Measurements from ENCODE around the gene CALU. TPM values are rescaled to one million over a fixed set of nuclear protein-coding genes. Genes with fewer than 3 reads are reported as not detected.

CALU gene
- total RNA-seq (2014; rRNA removed; shearing (Covaris generic)), result 513 and 575 TPM in 2 replicates

DNA sequence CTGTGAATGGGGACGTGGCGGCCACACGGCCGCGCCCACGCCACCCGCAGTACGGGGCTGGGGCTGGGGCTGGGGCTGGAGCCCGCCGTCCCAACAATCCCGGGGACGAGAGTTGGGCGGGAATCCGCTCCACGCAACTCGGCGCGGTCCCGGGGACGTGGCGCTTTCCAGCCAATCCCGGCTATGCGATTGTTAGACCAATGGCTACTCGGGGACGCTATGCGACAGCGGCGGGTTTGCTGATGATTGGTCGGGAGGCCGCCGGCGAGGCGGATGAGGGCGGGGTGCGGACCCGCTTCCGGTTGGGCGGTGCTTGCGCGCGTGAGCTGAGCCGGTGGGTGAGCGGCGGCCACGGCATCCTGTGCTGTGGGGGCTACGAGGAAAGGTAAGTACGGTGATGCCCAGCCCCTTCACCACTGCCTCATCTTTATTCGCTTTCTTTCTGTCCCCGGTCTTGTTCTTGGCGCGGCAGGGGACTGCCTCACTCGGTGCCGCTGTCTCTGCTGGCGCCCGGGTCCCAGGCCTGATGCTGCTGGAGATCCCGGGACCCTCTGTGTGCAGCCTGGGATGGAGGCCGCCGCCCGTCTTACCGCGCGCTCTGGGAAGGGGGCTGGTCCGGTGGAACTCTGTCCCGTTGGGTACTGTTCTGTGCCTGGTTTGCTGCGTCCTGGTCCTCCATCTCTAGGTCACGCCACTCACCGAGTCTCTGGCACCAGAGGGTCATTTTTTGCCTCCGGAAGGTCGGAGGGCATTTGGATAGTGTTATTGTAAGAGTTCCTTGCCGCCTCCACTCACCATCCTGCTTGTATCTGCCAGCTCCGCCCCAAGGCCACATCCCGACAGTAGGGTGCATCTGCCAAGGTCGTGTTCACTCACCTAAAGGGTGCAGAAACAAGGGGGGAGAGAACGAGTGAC lies at the start of gene CALU:
CALU (plus strand) TSS at position 312 of the 915 bp plus-strand sequence. CDS start 9,225 bp downstream, outside the sequence.
- peak; percentile 97 for DNase-seq (ENCODE audit: low read depth)

DNA sequence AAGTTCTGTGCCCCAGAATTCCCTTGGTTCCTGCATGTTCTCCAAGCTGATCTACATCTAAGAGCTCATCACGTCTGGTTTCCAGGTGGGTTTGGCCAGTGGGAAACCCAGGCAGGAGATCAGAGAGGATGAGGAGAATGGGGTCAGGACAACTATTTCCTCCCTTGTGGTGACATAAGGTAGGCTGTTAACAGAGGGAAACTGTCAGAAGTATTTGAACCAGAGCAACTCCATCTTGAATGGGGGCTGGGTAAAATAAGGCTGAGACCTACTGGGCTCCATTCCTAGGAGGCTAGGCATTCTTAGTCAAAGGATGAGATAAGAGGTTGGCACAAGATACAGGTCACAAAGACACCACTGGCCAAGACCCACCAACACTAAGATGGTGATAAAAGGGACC lies 47.9 kb upstream of the CALU start:
- no peak for DNase-seq (ENCODE audit: low read depth)

DNA sequence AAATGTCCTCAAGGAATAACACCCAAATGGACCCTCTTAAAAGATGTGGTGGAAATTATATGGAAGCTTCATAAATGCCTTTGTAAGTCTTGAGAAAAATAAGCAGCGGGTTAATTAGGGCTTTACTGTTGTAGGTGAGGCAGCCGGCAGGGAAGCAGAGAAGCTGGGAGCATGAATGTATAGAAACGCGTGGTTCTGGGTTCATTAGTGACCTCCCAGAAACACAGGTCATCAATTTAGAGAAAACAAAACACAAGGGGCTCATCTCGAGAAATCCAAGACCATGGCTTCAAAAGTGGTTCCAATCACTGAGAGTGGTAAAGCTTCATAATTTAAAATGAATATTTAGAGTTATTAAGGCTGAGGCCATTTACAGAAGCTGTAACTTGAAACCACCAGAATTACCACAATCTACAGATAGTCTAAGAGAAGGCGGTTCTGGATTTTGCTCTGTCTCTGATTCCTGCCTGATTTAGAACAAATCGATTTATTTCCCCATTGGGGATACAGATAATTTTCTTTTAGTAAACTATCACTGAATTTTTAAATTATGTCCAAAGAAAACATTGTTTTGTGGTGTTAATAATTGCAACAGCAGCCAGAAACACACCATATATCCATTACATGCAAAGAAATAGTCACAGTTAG lies 46.4 kb upstream of the CALU start:
- DNase-seq (ENCODE audit: low read depth), result no peak

DNA sequence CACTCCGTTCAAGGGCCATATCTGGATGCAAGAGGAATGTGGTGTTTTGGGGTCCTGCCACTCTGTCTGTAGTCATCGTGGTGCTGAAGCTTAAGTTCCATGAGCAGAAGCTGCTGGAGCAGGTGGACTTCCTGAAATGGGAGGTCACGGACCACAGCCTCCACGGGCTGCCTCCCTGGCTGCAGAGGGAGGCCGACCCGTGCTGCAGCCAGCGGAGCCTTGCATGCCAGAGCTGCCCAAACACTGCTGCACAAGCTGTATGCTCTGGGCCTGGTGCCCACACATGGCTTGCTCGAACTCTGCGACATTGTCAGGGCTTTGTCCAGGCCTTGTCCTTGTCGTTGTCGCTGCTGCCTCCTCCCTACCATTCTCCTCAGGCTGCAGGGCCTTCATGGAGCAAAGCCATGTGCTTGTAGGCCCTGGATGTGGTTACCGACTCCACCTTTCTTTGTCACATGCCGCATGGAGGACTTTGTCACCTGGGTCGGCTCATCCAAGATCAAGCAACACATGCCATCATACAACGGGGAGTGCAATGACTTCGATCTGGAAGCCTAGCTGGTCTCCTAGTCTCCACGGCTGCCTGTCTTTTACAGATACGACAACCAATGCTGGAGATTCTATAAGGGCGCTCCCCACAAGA lies 45.7 kb upstream of the CALU start:
- no peak for DNase-seq (ENCODE audit: low read depth)

DNA sequence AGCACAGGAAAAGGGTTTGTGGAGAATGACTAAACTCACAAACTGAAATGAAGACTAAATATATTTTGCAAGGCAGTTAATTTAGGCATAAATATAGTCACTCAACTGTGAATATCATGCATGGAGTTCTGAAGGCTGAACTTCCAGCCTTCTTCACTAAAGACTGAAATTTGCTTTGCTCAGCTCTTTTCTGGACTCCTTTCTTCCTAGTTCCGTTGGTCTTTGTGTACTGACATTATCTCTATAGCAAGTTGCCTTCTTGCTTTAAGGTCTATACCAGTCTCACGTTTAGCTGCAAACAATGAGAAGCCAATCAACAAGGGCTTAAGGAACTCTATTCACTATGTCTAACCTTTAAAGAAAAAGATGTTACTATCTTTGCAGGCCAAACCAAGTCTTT lies 44.4 kb upstream of the CALU start:
- no peak for DNase-seq (ENCODE audit: low read depth)

DNA sequence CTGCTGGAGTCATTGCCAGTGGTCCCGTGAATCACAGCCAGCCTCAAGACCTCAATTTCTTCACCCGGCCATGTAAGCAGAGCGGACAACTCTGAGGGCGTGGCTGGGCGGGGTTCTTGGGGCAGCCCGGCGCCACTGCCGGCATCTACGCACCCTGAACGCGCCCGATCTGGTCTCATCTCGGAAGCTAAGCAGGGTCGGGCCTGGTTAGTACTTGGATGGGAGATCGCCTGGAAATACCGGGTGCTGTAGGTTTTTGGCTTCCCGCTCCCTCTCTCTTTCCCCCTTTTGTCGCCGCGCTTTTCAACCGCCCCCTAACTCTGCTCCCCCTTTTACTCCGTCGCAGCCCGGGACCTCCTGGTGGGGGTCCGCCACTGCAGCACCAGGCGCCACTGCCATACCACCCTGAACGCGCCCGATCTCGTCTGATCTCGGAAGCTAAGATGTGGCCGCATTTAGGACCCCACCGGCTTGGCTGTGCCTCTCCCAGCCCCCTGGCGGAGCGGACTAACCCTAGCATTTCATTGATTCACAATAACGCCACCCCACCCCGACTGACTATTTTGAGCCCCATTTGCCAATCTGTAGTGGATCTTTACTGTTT lies 41.8 kb upstream of the CALU start:
- peak; percentile 78 for DNase-seq (ENCODE audit: low read depth)

DNA sequence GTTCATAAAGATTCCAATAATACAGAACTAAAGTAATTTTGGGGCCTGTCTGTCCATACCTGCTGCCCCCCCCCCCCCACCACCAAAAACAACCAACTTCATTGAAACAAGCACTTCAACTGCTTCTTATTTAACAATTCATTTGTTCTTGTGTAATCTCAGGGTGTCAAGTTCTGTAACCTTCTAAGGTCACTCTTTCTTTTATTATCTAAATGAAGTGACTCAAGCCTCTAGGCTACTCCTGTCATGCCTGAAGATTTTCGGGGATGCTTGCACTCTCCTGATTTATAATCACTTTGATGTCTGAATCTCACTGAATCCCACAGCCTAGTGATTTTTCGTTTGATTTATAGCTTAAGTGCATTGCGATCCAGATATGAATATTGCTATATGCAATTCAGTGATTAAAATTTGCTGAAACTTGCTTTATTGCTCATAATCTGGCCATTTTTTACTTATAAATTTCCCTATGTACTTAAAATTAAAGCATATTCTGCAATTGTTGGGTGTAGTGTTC lies 39.9 kb upstream of the CALU start:
- DNase-seq (ENCODE audit: low read depth), result no peak

DNA sequence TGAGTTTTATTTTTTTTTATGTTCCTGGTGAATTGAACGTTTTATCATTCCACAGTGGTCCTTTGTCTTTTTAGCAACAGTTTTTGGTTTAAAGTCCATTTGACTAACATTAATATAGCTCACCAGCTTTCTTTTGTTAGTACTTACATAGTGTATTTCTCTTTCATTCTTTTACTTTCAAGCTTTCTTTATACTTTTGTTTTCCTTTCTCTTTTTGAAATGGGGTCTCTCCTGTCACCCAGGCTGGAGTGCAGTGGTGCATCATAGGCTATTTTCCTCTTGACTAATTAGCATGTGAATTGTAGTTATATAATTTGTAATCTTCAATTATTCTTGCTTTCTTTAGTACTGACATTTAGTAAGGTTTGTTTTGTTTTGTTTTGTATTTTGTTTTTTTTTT lies 39.3 kb upstream of the CALU start:
- no peak for DNase-seq (ENCODE audit: low read depth)

DNA sequence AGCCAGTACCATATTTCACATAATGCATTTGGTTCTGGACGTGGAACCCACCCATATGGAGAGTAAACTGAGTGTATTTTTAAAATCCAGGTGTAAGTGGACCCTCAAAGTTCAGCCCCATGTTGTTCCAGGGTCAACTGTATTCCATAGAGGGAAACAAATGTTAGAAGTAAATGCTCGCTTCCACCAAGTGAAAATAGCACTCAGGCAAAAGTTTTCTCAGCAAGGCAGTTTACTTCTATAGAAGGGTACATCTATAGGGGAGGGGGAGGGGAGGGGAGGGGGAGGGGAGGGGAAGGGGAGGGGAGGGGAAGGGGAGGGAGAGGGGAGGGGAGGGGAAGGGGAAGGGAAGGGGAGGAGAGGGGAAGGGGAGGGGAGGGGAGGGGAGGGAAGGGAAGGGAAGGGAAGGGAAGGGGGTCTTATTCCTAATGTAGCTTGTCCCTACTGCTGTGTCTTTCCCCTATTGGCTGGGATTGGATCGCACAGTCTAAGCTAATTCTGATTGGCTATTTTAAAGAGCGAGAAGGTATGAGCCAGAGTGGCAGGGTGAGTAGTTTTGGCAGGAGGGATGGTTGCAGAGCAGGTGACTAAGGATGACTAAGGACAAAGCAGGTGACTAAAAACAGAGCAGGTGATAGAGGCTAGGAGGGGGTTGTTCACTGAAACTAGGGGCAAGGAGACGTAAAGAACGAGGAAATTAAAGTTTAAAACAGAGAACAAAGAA lies 37.9 kb upstream of the CALU start:
- DNase-seq (ENCODE audit: low read depth), result no peak

DNA sequence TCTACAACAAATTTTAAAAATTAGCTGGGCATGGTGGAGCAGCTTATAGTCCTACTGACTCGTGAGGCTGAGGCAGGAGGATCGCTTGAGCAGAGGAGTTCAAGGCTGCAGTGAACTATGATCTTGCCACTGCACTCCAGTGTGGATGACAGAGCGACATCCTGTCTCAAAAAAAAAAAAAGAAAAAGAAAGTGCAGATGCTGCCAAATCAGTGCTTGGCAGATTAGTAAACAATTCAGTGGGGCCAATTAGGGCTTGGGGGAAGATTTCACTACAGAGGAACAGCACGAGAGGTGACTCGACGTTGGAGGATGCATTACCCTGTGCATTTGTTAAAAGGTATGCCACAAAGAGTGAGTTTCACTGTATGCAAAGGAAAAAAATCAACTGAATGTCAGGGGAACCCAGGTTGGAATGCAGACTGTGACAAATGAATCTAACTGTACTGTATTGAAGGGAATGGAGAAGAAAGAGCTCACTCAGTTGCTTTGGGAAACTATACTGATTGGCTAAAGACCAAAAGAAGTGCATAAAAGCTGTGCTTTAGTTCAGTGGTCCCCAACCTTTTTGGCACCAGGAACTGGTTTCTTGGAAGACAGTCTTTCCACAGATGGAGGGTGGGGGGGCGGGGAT lies 35.4 kb upstream of the CALU start:
- DNase-seq (ENCODE audit: low read depth), result no peak

DNA sequence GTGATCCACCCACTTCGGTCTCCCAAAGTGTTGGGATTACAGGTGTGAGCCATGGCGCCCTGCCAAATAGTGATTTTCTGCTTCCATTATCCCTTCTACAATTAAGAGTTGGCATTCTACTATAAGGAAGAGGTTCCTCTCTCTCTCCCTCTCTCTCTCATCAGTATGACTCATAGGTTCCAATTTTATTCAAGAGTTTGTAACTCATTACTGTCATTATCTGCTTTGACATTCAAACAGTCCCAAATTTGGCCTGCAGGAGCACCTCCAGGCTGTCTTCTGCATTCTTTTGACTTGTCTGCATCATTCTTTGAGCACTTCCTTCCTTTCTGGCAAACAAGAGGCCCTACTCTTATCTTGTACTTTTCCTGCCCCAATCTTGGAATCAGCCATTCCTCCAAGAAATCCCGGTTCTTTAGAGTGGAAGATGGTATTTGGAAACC lies 33.2 kb upstream of the CALU start:
- DNase-seq (ENCODE audit: low read depth), result peak; percentile 59

DNA sequence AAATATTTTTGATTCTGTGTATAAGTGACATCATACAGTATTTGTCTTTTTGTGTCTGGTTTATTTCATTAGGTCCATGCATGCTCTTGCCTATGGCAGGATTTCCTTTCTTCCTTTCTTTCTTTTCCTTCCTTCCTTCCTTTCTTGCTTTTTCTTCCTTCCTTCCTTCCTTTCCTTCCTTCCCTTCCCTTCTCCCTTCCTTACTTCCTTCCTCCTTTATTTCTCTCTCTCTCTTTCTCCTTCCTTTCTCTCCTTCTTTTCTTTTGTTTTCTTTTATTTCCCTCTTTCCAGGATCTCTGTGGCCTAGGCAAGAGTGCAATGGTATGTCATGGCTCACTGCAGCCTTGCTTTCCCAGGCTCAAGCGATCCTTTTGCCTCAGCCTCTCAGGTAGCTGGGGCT lies 31.4 kb upstream of the CALU start:
- no peak for DNase-seq (ENCODE audit: low read depth)

DNA sequence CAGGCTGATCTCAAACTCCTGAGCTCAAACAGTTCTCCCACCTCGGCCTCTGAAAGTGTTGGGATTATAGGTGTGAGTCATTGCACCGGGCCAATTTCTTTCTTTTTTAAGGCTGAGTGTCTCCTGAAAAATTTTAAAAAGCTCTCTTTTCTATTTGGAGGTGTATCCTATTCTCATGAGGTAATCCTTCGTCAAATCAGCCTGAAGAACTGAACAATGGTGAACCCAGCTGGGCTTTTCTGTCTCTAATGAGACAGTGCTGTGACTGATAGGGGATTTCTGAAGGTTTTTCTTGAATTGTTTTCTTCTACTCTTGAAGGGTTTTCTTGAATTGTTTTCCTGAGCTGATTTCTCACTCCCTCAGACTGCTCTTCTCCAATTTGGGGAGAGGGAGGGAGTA lies 30.9 kb upstream of the CALU start:
- no peak for DNase-seq (ENCODE audit: low read depth)

DNA sequence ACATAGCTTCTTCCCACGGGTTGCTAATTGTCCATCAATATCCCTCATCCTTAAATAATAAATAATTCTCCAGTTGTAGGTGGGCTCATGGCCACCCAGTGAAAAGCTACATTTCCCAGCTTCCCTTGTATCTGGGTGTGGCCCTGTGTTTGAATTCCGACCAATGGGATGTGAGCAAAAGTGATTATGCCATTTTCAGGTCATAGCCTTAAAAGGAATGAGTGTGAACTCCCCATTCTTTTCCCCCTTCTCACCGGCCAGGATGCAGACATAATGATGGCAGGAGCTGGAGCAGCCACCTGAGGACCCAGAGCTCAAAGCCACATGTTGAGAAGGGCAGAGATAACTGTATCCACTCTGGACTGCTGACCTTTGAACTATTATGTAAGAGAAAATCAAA lies 30.3 kb upstream of the CALU start:
- no peak for DNase-seq (ENCODE audit: low read depth)

DNA sequence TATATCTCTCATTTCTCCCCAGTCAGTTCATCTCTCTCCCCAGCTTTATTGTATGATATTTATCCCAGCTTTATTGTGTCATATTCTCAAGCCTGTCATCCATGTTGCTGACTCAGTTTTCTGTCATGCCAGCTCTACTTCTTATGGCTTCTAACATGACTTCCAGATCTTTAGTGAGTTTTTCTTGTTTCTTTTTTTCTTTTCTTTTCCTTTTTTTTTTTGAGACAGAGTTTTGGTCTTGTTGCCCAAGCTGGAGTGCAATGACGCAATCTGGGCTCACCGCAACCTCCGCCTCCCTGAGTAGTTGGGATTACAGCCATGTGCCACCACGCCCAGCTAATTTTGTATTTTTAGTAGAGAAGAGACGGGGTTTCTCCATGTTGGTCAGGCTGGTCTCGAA lies 28.7 kb upstream of the CALU start:
- DNase-seq (ENCODE audit: low read depth), result no peak

DNA sequence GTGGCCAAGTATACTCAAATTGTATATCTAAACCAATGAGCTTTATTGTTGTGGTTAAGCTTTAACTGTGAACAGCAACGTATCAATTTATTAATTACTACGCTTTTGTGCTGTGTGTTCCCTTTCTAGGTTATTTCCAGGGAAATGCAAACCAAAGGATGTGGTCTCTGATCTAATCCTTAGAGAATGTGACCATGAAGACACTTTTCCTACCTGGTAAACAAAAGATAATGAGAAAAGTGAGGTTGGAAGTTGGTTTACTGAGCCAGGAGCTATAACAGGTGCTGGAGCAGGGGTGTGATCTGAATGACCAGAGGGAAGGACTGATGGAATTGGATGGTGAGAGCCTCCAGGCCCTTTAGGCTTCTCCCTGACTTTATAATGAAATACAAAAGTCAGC lies 25.4 kb upstream of the CALU start:
- DNase-seq (ENCODE audit: low read depth), result peak; percentile 13

DNA sequence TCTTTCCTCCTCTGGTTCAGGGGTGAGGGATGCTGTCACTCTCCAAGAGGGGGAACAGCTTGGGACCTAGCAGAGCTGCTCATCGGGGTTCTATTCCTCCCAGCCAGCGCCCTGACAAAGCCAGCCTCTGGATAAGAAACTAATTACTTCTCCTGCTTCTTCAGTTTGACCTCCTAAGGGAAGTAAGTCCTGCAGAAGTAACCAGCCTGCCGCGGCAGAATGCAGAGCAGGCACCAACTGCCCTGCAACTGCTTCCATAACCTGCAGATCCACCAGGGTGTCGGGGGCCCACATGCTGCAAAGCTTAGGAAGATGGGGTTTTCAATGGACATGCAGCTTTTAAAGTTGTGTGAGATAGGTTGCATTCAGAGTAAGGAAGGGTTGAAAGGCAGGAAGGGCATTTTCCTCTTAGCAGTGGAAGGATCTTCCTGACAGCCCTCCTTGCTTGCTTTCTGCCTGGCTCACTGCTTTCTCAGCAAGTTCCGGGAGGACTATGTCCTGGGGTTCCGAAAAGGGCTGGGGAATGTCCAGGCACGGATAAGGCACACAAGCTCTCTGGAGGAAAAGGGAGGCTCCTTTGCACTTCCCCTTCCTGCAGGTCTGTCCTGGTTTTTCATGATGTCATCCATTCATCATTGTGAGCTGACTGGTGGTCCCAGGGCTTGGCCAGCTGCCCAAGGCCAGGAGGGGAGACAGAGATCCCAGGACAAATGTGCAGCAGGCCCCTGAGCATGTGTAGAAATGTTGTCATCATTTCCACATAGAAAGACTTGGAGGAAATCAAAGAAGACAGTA lies 24.3 kb upstream of the CALU start:
- DNase-seq (ENCODE audit: low read depth), result no peak

DNA sequence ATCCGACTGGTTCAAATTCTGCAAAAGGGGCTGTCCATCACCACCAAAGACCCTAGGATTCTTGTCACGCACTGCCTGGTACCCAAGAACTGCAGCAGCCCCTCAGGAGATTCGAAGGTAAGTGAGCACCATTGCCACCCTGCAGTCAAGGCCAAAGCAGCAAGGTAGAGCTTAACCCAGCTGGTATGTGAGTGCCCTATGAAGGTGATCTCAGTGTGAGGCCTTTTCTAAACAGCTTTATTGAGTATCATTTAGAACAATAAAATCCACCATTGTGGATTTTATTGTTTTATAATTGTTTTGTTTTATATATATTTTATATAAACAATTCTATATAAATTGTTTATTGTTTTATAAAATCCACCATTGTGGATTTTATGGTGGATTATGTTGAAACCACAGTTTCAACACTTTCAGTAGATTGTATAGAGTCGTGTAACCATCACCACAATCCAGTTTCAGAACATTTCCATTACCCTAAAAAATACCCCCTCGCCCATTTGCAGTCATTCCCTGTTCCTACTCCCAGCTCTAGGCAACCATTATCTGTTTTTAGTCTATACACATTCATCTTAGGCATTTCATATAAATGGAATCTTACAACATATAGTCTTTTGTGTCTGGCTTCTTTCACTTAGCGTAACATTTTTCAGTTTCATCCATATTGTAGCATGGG lies 20.1 kb upstream of the CALU start:
- no peak for DNase-seq (ENCODE audit: low read depth)

DNA sequence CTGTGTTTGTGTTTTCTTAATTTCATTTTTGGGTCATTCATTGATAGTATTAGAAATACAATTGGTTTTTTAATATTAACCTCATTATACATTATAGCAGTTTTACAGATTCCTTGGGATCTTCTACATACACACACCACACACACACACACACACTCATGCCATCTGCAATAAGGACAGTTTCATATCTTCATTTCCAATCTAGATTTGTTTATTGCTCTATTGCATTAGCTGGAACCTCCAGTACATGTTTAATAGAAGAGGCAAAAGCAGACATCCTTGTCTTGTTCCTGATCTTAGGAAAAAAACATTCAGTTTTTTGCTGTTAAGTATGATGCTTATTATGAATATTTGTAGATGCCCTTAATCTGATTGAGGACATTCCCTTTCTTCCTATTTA lies 17.8 kb upstream of the CALU start:
- DNase-seq (ENCODE audit: low read depth), result no peak
